Fibroblast of villous mesenchyme (primary cell): ENCODE results near the gene LPAR1. TPM values are rescaled to one million over a fixed set of nuclear protein-coding genes. Genes with fewer than 3 reads are reported as not detected.
A peak's percentile ranks its signal among the peaks of the same experiment; 100 is the strongest.

Experiments used
- DNase-seq: peaks from one replicate; pipeline ENCODE4 v3.0.0-alpha.2; 2010; ENCODE audit warnings: low read depth
- H3K4me3 ChIP-seq: 2 replicates; pipeline ENCODE4 v1.5.1; 2011; ENCODE audit warnings: low read depth, mild to moderate bottlenecking, low read length
- CTCF ChIP-seq: IDR thresholded peaks from 2 replicates; pipeline ENCODE4 v1.5.1; 2012; ENCODE audit warnings: low read depth, mild to moderate bottlenecking, low read length; ENCODE audit not compliant: insufficient read depth
- total RNA-seq: library from RNA; depleted of rRNA; stranded (reverse); fragments of >200 nt; gene quantifications from 2 replicates; pipeline ENCODE4 v1.2.3, GENCODE V29; 2012

LPAR1 gene
- total RNA-seq, 1 donor = 108 TPM

GRCh38 chr9:111034898-111035539 lies 3.3 kb downstream of the LPAR1 start:
- no peak for TF ChIP-seq CTCF
- H3K4me3 ChIP-seq = peak overlapping the region; percentile 15
- peak; percentile 18 for DNase-seq

- TF ChIP-seq CTCF = no peak
- peak; percentile 83 for DNase-seq
- peak overlapping the region; percentile 15 for H3K4me3 ChIP-seq
Observed at GRCh38 chr9:111034170-111034897, 3.9 kb downstream of the LPAR1 start.

DNA sequence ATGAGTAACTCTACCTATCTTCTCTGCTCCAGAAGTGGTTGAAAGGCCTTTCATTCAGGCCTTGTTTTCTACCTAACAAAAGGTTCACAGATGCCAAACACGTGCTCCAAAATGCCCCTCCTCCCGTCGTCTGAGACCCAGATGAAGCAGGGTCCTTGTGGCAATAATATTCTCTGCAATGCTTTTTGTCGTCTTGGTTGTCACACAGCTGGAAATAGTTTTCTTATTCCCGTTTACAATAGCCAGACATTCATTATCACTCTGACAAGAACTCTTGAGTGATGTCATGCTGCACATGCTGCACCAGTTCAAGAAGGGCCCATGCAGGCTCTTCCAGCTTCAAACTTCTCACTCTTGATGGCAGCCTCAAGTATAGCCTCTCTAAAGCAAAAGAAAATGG lies 7.8 kb downstream of the LPAR1 start:
- DNase-seq = no peak
- no peak for TF ChIP-seq CTCF
- no peak overlapping the region for H3K4me3 ChIP-seq

GRCh38 chr9:111029260-111029659 lies 9.0 kb downstream of the LPAR1 start:
- no peak overlapping the region for H3K4me3 ChIP-seq
- TF ChIP-seq CTCF = no peak
- no peak for DNase-seq

DNA sequence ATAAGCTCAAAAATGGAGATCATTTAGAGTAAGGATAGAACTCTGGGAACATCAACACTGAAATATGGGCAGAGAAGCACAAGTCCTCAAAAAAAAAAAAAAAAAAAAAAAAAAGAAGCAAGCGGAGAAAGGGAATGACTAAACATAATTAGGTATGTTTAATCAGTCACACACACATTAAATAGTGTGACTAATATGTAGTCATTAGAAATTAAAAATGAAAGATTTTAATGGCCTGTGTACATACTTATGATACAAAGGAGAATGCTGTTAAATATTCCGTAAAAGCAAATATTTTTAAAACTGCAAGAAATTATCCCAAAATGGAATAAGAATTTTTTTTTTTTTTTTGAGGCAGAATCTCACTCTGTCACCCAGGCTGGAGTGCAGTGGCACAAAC lies 10.5 kb downstream of the LPAR1 start:
- H3K4me3 ChIP-seq = no peak overlapping the region
- DNase-seq = no peak
- no peak for TF ChIP-seq CTCF

GRCh38 chr9:111023128-111023527 lies 15.1 kb downstream of the LPAR1 start:
- no peak for DNase-seq
- TF ChIP-seq CTCF = no peak
- no peak overlapping the region for H3K4me3 ChIP-seq
